Activated naive CD4-positive, alpha-beta T cell treated with anti-CD3 and anti-CD28 coated beads, Interleukin-2, amount 50 U/mL, for 72 hours (primary cell): ENCODE measurements around the gene TLR6. TPM values are rescaled to one million over a fixed set of nuclear protein-coding genes. Genes with fewer than 3 reads are reported as not detected.
"Not testable (repeated sequence)": the region's sequence is repeated elsewhere in the genome, so short reads cannot be mapped to it uniquely, and the experiment has no call there.

Experiments used
- ATAC-seq, 2 donors: fragments of 150-1000 bp; cut with Tn5 transposase; 2 replicates each; pipeline ENCODE4 v1.10.0; 2021; ENCODE audit warnings: mild to moderate bottlenecking in 2 of 2, moderate library complexity in 2 of 2
- DNase-seq, 2 donors: peaks; one replicate each; pipeline ENCODE4 v3.0.0; 2021 to 2022; ENCODE audit warnings: low spot score in 2 of 2
- H3K27ac Mint-ChIP-seq, 2 donors: one replicate each; pipeline ENCODE4 v1.8.0; 2022; ENCODE audit warnings: mild to moderate bottlenecking in 2 of 2, mixed read lengths in 2 of 2
- H3K36me3 Mint-ChIP-seq, 2 donors: one replicate each; pipeline ENCODE4 v1.8.0; 2022; ENCODE audit warnings: mixed read lengths in 2 of 2
- H3K9me3 Mint-ChIP-seq, 2 donors: one replicate each; pipeline ENCODE4 v1.8.0; 2022; ENCODE audit warnings: mixed read lengths in 2 of 2
- total RNA-seq, 2 donors: library from RNA; stranded (reverse); gene quantifications; one replicate each; pipeline ENCODE4 v1.2.3, GENCODE V29; 2022

The TLR6 gene
- total RNA-seq, 2 donors from 2014 or later, result 3.7 to 5.1 TPM

DNA sequence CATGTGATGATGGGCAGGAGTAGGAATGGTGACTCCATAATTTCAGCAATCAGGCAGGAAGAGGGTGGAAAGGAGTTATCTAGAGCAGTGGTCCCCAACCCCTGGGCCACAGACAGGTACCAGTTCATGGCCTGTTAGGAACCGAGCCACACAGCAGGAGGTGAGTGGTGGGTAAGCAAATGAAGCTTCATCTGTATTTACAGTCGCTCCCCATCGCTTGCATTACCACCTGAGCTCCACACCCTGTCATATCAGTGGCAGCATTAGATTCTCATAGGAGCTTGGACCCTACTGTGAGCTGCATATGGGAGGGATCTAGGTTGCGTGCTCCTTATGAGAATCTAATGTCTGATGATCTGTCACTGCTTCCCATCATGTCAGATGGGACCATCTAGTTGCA is 72.5 kb downstream of the TLR6 start:
- no peak for ATAC-seq
- H3K27ac Mint-ChIP-seq, result no peak overlapping the region
- no peaks in the 10 kb centered on the region for H3K36me3 Mint-ChIP-seq
- H3K9me3 Mint-ChIP-seq, result no peaks in the 10 kb centered on the region
- DNase-seq, result no peak

DNA sequence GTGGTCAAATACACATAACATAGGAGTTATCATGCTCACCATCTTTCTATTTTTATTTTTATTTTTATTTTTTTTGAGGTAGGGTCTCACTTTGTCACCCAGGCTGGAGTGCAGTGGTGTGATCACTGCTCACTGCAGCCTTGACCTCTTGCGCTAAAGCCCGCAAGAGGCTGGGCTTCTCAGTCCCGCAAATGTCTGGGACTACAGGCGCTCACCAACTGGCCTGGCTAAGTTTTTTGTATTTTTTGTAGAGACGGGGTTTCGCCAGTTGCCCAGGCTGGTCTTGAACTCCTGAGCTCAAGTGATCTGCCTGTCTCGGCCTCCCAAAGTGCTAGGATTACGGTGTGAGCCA is 73.5 kb downstream of the TLR6 start:
- no peak for ATAC-seq
- Mint-ChIP-seq H3K27ac (no peak overlapping the region), H3K9me3 (no peaks in the 10 kb centered on the region), H3K36me3 (no peaks in the 10 kb centered on the region)
- no peak for DNase-seq

DNA sequence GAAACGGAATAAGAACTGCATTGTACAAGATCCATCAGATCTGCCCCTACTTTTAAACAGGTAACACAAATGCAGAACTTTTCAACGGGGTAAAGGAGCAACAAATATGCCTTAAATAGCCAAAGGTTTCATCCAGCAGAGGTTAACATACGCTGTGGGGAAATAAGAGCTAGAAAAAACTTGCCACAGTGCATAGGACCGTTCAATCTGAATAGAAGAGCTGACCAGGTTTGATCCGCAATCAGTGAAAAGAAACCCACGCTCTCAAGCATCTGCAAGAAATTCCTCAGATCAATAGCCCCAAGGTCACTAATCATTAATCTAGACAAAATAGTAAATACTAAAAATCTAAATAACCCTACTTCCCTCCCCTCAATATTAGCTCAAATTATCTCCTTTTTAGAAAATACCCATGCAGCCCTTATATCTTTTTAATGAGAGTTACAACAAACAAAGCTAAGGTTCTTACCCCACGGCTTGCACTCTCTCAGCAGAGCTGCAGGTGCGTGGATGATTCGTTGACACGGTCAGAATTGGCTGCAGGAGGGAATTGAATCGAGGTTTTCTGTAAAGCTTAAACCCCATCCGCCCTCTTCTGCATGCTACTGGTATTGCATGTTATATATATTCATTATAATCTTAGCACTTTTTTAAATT is 74.0 kb downstream of the TLR6 start, which contains the start of gene TLR10:
Gene TLR10 (minus strand): TSS at position 539 of the 657 bp plus-strand sequence. CDS start 7,400 bp downstream, outside the sequence.
- peak; percentile 46 to 47 for ATAC-seq
- Mint-ChIP-seq H3K27ac (no peak within 1 kb of the TSS), H3K36me3 (no peaks in the 10 kb centered on the region), H3K9me3 (no peaks in the 10 kb centered on the region)
- DNase-seq, result peak in 1 of 2 donors; percentile 31

DNA sequence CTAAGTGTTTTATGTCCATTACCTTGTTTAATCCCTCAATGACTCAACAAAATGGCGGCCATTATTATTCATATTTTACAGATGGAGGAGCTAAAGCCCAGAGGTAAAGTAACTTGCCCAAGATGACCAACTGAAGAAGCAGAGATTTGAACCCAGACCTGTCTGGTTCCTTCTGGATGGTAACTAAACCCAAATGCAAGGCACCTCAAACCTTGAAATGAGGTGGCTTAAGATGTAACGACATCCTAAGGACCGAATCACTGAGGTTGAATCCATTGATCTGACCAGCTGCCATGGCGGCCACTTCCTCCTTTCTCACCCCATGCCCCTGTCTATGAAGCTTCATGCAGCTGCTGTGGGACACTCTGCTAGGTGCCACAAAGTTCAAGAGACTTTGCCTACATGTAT is 74.8 kb downstream of the TLR6 start:
- Mint-ChIP-seq H3K27ac (no peak overlapping the region), H3K36me3 (no peaks in the 10 kb centered on the region), H3K9me3 (peaks cover 0 to 5% of the 10 kb centered on the region in 2 donors)
- ATAC-seq (no peak), DNase-seq (no peak)

DNA sequence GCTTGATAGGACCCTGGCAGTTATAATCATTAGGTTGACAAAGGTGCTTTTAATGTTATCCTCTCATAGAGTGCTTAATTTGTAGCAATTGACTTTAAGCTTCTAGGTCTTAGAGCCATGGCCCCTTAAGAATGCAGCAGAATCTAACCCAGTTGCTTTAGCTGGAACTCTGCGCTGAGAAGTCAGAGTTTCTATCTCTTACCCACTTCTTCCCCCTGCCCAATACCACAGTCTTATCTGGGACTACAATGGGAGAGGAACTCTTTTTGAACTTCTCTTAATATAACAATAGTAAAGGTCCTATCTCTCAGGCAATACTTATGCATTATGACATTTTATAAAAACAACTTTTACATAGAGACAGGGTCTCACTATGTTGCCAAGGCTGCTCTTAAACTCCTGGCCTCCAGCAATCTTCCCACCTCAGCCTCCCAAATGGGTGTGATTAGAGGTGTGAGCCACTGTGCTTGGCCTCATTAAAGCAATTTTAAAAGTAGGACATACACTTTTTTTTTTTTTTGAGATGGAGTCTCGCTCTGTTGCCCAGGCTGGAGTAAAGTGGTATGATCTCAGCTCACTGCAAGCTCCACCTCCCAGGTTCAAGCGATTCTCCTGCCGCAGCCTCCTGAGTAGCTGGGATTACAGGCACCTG is 75.7 kb downstream of the TLR6 start:
- no peak for ATAC-seq
- H3K9me3 Mint-ChIP-seq, result peaks cover 0 to 7% of the 10 kb centered on the region in 2 donors
- H3K27ac Mint-ChIP-seq, result no peak overlapping the region
- H3K36me3 Mint-ChIP-seq, result no peaks in the 10 kb centered on the region
- DNase-seq, result no peak

DNA sequence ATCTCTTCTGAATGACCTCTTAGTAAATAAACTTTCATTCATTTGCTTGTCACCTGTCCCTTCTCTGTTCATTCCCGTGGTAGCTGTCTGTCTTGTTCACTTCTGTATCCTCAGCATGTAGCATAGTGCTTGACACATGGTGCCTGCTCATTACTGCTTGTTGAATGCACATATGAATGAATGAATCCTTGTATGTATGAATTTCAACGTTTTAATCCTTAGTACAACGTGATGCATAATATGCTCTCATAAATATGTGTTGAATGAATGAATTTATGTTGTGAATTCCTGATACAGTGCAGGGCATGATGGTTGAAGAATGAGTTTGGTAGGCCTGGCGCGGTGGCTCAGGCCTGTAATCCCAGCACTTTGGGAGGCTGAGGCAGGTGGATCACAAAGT is 76.8 kb downstream of the TLR6 start:
- no peak for DNase-seq
- peaks cover 0 to 7% of the 10 kb centered on the region in 2 donors for H3K9me3 Mint-ChIP-seq
- no peak overlapping the region for H3K27ac Mint-ChIP-seq
- ATAC-seq, result no peak
- H3K36me3 Mint-ChIP-seq, result no peaks in the 10 kb centered on the region

DNA sequence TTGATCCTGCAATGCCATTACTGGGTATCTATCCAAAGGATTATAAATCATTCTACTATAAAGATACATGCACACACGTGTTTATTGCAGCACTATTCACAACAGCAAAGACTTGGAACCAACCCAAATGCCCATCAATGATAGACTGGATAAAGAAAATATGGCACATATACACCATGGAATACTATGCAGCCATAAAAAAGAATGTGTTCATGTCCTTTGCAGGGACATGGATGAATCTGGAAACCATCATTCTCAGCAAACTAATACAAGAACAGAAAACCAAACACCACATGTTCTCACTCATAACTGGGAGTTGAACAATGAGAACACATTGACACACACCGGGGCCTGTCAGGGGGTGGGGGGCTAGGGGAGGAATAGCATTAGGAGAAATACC is 78.7 kb downstream of the TLR6 start:
- H3K9me3 Mint-ChIP-seq, H3K27ac Mint-ChIP-seq, H3K36me3 Mint-ChIP-seq, DNase-seq, ATAC-seq: not testable (repeated sequence)

DNA sequence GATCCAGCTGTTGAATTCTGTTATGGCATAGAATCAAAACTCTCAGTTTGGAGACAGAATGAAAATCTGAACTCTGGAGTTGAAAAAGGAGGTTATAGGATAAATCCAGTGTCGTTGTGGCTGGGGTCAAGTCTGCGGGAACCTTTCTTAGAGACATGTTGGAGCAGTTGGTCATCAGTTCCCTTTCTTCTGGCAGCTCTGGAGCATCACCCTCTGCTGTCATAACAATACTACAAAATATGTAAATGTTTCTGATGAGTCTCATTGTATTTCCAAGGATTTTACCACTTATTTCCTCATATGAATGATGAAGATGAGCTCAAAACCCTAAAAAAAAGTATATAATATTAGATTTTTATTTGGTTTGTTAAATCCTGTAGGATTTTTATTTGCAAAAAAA is 81.3 kb downstream of the TLR6 start:
- ATAC-seq, result no peak
- H3K9me3 Mint-ChIP-seq, result peaks cover 0 to 7% of the 10 kb centered on the region in 2 donors
- no peak overlapping the region for H3K27ac Mint-ChIP-seq
- peaks cover 0 to 6% of the 10 kb centered on the region in 2 donors for H3K36me3 Mint-ChIP-seq
- DNase-seq, result no peak

DNA sequence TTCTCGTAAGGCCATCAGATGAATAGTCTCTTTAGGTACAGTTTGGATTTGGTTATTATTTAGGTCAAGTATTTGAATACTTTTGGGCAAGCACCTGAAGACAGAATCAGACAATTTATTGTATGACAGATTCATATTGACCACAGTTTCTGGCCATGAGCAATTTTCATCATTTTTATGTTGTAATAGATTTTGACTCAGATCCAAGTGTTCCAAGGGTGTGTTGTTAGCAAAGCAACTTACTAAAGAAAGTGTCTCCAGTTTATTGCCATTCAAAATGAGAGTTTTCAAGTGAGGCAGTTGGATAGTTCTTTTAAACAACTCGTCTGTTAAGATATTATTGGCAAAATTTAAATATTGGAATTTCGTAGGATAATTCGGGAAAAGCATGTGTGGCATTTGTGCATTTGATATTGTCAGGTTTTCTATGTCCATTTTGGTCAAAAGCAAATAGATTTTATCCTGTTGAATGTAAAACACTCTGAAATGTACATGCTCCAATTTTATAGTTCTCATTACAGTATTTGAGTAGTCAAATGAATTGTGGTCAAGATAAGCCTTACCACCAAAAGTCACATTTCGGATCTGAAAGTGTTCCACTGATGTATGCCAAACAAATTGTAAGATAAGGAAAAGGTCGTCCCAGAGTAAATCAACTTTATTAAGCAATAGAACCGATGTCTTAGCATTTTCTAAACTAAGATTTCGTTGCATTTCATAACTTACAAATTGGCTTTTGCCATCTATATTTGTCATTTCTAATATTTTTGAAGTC is 82.2 kb downstream of the TLR6 start:
- ATAC-seq (no peak), DNase-seq (no peak)
- peaks cover 0 to 7% of the 10 kb centered on the region in 2 donors for H3K9me3 Mint-ChIP-seq
- no peak overlapping the region for H3K27ac Mint-ChIP-seq
- H3K36me3 Mint-ChIP-seq, result peaks cover 0 to 6% of the 10 kb centered on the region in 2 donors

Other genes with a start within 250 kb of the TLR6 start
- gene KLF3, start 192.6 kb downstream of the TLR6 start, total RNA-seq, result 10 to 100 TPM in 1 of 2 donors, 1 to 10 TPM in 1; 6.9 to 10.1 TPM
- under 1 TPM in 1 of 2 donors, not detected in 1; 0.27 TPM for gene TLR10, start 73.8 kb downstream of the TLR6 start, total RNA-seq
- gene TLR1, start 52.0 kb downstream of the TLR6 start, total RNA-seq, result 1 to 10 TPM; 1.1 to 3.2 TPM
- gene FAM114A1, start 11.0 kb upstream of the TLR6 start, total RNA-seq, result 1 to 10 TPM in 1 of 2 donors, under 1 TPM in 1; 0.41 to 1.4 TPM
- gene TMEM156, start 175.6 kb upstream of the TLR6 start, total RNA-seq, result 10 to 100 TPM; 13.8 to 24.0 TPM
- 10 to 100 TPM in 1 of 2 donors, 1 to 10 TPM in 1; 5.0 to 29.4 TPM for gene KLHL5, start 205.4 kb upstream of the TLR6 start, total RNA-seq